Omental fat pad (tissue), 4 donors: ENCODE measurements around the gene HMCN2. TPM values are rescaled to one million over a fixed set of nuclear protein-coding genes. Genes with fewer than 3 reads are reported as not detected.
"Not testable (repeated sequence)": the region's sequence is repeated elsewhere in the genome, so short reads cannot be mapped to it uniquely, and the experiment has no call there.

Experiments used
- ATAC-seq: fragments of 150-250 bp; one replicate; pipeline ENCODE4 v1.9.1; 2016; ENCODE audit warnings: mild to moderate bottlenecking, moderate library complexity; ENCODE audit not compliant: low FRiP score
- DNase-seq: peaks from one replicate; pipeline ENCODE4 v3.0.0-alpha.2; 2019; ENCODE audit warnings: low spot score
- total RNA-seq, 4 donors: library from RNA; depleted of rRNA; stranded (reverse); fragments of >200 nt; gene quantifications; one replicate each; pipeline ENCODE4 v1.1.0, GENCODE V29; 2016
- TF ChIP-seq, protein P1 (sequence below), 3 donors: fragments of 450-650 bp; IDR thresholded peaks; one replicate each; pipeline ENCODE4 v1.5.1; 2016 to 2017; ENCODE audit warnings: antibody characterized with exemption in 3 of 3, mild to moderate bottlenecking in 3 of 3, moderate library complexity in 2 of 3

HMCN2 gene
- total RNA-seq, 4 donors from 2014 or later: 0.19 to 5.8 (median 0.75) TPM

DNA sequence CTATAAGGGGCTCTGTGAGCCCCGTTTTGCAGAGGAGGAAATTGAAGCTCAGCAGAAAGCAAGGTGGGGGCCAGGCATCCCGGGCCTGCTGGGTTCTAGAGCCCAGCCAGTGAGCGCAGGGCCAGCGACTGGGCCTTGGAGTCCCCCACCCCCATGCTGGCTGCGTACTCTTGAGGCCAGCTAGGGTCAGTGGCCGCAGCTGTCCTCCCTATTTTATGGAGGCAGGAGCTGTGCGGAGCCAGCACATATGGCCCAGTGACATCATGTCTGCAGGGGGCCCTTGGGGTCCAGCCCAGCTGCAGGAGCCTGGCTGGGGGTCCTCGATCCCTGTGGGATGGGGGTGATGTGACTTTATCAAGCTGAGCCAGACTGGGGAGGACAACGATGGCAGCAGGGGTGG, 71.3 kb downstream of the HMCN2 start:
- DNase-seq (no peak), ATAC-seq (no peak)
- TF ChIP-seq, protein P1, sequence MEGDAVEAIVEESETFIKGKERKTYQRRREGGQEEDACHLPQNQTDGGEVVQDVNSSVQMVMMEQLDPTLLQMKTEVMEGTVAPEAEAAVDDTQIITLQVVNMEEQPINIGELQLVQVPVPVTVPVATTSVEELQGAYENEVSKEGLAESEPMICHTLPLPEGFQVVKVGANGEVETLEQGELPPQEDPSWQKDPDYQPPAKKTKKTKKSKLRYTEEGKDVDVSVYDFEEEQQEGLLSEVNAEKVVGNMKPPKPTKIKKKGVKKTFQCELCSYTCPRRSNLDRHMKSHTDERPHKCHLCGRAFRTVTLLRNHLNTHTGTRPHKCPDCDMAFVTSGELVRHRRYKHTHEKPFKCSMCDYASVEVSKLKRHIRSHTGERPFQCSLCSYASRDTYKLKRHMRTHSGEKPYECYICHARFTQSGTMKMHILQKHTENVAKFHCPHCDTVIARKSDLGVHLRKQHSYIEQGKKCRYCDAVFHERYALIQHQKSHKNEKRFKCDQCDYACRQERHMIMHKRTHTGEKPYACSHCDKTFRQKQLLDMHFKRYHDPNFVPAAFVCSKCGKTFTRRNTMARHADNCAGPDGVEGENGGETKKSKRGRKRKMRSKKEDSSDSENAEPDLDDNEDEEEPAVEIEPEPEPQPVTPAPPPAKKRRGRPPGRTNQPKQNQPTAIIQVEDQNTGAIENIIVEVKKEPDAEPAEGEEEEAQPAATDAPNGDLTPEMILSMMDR (IDR thresholded peaks at IDR 0.05): no peak

- ATAC-seq (no peak), DNase-seq (no peak)
- TF ChIP-seq, protein P1 (IDR thresholded peaks at IDR 0.05): no peak
Observed at GRCh38 chr9:130337318-130337717, 71.8 kb downstream of the HMCN2 start.

DNA sequence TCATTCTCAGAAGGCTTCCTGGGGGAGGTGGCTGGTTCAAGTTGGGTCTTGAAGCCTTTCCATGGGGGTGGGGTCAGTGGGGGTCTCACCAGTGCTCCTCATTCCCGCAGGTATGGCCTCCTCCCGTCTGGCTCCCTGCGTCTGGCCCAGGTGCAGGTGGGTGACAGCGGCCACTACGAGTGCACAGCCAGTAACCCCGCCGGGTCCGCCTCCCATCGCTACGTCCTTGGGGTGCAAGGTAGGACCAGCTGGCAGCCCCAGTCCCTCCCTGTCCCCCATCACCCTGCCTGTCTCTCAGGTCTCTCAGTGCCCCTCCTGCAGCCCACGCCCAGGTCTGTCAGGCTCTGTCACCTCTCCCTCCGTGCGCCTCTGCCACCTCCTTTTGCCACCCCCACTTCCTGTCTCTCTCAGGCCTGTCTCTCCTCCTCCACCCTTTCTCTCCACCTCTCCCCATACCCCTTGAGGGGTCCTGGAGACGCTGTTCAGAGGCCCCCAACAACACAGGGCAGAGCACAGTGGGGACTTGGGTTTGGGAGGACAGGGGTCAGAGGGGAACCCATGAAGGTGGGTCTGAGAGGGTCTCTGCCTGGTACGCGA, 72.3 kb downstream of the HMCN2 start:
- ATAC-seq: no peak

DNA sequence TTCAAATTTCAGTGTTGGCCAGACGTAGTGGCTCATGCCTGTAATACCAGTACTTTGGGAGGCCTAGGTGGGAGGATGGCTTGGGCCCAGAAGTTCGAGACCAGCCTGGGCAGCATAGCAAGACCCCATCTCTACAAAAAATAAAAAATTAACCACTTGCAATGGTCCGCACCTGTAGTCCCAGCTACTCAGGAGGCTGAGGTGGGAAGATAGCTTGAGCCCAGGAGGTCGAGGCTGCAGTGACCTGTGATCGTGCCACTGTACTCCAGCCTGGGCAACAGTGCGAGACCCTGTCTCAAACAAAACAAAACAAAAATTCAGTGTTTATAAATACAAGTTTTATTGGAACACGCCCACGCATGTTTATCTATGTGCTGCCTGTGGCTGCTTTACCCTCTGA, 73.3 kb downstream of the HMCN2 start:
- DNase-seq, ATAC-seq: not testable (repeated sequence)

More for the DNA sequence above, 72.3 kb downstream of the HMCN2 start:
- TF ChIP-seq, protein P1 (IDR thresholded peaks at IDR 0.05): no peak
- no peak for DNase-seq

DNA sequence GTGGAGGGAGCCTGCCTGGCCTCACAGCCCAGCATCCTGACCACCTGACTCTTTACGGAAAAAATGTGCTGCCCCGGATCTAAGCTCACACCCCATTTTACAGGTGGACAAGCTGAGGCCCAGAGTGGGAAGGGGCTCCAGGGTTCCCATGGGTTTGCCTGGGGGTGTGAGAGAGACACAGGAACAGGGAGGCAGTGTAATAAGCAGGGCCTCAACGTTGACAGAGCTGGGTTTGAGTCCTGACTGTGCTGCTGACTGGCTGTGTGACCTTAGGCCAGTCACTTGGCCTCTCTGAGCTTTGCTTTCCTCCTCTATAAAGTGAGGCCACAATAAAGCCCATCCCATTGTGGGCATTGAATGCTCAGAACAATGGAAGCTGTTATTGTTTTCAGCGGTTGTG, 73.7 kb downstream of the HMCN2 start:
- DNase-seq: no peak
- ATAC-seq: no peak
- TF ChIP-seq, protein P1 (IDR thresholded peaks at IDR 0.05): no peak

DNA sequence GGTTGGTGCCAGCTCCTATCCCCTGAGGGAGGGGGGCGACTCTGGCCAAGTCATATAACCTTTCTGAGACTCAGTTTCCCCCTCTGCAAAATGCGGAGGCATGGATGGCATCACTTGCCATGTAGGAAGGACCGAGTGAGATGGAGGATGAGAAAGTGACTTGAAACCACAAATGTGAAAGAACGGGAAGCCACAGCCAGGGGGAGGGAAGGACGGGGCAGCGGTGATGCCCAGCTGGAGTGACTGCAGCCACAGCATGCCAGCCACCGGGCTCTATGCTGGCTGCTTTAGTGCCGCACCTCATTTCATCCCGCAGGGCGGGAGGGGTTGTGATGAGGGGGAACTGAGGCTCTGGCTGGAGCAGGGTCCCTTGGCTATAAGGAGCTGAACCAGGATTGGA, 74.5 kb downstream of the HMCN2 start:
- ATAC-seq: no peak
- TF ChIP-seq, protein P1 (IDR thresholded peaks at IDR 0.05): no peak
- DNase-seq: no peak

DNA sequence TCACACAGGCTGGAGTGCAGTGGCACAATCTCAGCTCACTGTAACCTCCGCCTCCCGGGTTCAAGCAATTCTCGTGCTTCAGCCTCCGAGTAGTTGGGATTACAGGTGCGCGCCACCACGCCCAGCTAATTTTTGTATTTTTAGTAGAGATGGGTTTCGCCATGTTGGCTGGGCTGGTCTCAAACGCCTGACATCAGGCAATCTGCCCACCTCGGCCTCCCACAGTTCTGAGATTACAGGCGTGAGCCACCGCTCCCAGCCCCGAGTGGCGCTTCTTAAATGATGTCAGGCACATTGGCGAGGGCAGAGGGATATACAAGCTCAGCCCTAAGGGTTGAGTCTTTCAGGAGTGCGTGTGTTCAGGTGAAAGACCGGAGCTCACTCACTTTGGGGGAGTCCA, 75.0 kb downstream of the HMCN2 start:
- not testable (repeated sequence) for ATAC-seq, DNase-seq

GRCh38 chr9:130341128-130341527, 75.6 kb downstream of the HMCN2 start:
- ATAC-seq (no peak), DNase-seq (no peak)
- TF ChIP-seq, protein P1 (IDR thresholded peaks at IDR 0.05): no peak
